ENCODE measurements around the gene EPHB1. TPM values are rescaled to one million over a fixed set of nuclear protein-coding genes. Genes with fewer than 3 reads are reported as not detected.

Gene EPHB1
- total RNA-seq, 1 experiment from 2014 or later = 2.8 TPM

DNA sequence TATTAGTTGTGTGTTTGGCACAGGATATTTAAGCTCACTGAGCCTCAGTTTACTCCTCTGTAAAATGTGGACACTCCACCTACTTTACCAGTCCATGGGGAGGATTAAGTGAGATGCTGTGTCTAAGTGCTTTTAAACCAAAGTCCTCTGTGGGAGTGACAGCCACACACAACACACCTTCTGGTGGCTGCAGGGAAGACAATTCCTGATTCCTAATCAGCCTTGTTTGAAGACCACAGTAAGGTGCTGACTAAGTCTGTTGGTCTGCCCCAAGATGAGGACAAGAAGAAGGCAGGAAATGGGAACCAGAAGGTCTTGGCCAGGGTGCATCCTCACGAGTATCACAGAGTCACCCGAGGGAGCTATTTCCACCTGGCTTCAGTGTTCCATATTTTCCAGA is 52.3 kb downstream of the EPHB1 start:
- Histone ChIP-seq H3K14ac (ENCODE audit: insufficient read depth, low read length) (no peak overlapping the region), H2BK120ac (ENCODE audit: low read depth, low read length, poor library complexity, severe bottlenecking) (no peak overlapping the region), H3K27me3 (ENCODE audit: insufficient read depth, low read length) (no peaks in the 10 kb centered on the region), H2BK12ac (ENCODE audit: insufficient read length, low read depth, low read length) (no peak overlapping the region), H3K23me2 (ENCODE audit: insufficient read length, low read depth, low read length, poor library complexity, severe bottlenecking) (no peaks in the 10 kb centered on the region), H3K9ac (ENCODE audit: extremely low read depth, insufficient read length, low read length) (no peak overlapping the region), H3K56ac (ENCODE audit: insufficient read length, low read depth, low read length) (no peak overlapping the region), H3K23ac (ENCODE audit: insufficient read length, low read depth, low read length) (no peak overlapping the region), H2AK5ac (ENCODE audit: insufficient read length, low read length) (no peak overlapping the region), H3K4me1 (ENCODE audit: insufficient read depth, low read length) (peaks cover 2% of the 10 kb centered on the region; the same call in 1 of the 2 replicates), H3T11ph (ENCODE audit: low read length) (no peak overlapping the region), H3K18ac (ENCODE audit: insufficient read length, low read depth, low read length) (no peak overlapping the region), H4K20me1 (ENCODE audit: control insufficient read depth, insufficient read depth, insufficient read length) (no peaks in the 10 kb centered on the region), H4K91ac (ENCODE audit: insufficient read length, low read depth, low read length) (no peak overlapping the region), H3K79me1 (ENCODE audit: insufficient read depth, low read depth, low read length, poor library complexity, severe bottlenecking) (no peaks in the 10 kb centered on the region), H2BK20ac (ENCODE audit: low read depth, low read length, poor library complexity, severe bottlenecking) (no peak overlapping the region), H2AFZ (ENCODE audit: low read length) (no peak overlapping the region), H3K4ac (ENCODE audit: low read depth, low read length) (no peak overlapping the region), H3K4me2 (ENCODE audit: insufficient read depth, insufficient read length, low read length) (no peak overlapping the region), H2BK5ac (ENCODE audit: insufficient read length, low read length) (no peak overlapping the region), H4K8ac (replicated peaks; ENCODE audit: insufficient read length, low read depth, low read length) (no peak overlapping the region), H3K9me3 (ENCODE audit: control insufficient read depth, low read depth, low read length) (no peaks in the 10 kb centered on the region), H3K27ac (ENCODE audit: insufficient read length, low read depth, low read length) (no peak overlapping the region), H4K5ac (ENCODE audit: insufficient read length, low read depth, low read length) (no peak overlapping the region), H2BK15ac (ENCODE audit: low read depth, low read length) (no peak overlapping the region), H3K79me2 (ENCODE audit: insufficient read depth, low read length) (no peaks in the 10 kb centered on the region)
- H3K27me3 Mint-ChIP-seq (ENCODE audit: low read depth) = peaks cover 3% of the 10 kb centered on the region
- H3K9me3 Mint-ChIP-seq = peaks cover 0 to 4% of the 10 kb centered on the region in 2 experiments; a peak in 4 of 5 replicates
- WGBS (ENCODE audit: extremely low coverage, insufficient read length, low lambda C conversion rate) = no CpG with 5 or more reads among the region's 2 CpGs
- no peak overlapping the region for H3K27ac Mint-ChIP-seq
- H3K4me3 Mint-ChIP-seq = no peak overlapping the region
- H3K4me1 Mint-ChIP-seq = peaks cover 26% of the 10 kb centered on the region in 2 experiments
- TF ChIP-seq, protein P1, sequence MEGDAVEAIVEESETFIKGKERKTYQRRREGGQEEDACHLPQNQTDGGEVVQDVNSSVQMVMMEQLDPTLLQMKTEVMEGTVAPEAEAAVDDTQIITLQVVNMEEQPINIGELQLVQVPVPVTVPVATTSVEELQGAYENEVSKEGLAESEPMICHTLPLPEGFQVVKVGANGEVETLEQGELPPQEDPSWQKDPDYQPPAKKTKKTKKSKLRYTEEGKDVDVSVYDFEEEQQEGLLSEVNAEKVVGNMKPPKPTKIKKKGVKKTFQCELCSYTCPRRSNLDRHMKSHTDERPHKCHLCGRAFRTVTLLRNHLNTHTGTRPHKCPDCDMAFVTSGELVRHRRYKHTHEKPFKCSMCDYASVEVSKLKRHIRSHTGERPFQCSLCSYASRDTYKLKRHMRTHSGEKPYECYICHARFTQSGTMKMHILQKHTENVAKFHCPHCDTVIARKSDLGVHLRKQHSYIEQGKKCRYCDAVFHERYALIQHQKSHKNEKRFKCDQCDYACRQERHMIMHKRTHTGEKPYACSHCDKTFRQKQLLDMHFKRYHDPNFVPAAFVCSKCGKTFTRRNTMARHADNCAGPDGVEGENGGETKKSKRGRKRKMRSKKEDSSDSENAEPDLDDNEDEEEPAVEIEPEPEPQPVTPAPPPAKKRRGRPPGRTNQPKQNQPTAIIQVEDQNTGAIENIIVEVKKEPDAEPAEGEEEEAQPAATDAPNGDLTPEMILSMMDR (conservative IDR thresholded peaks at IDR 0.05) = no peak
- no peak for DNase-seq
- H3K36me3 Mint-ChIP-seq (ENCODE audit: insufficient read depth in 1 of 3, low read depth in 3 of 3) = no peaks in the 10 kb centered on the region; a peak in 1 of 7 replicates

Data from H9 (cell line).